Adrenal gland (tissue), 5 donors: ENCODE data around the gene PHF12.
A peak's percentile ranks its signal among the peaks of the same experiment; 100 is the strongest.

Experiments
- CTCF ChIP-seq, 6 experiments: fragments of 450-650 bp in 4 of 6; fragments of 200-600 bp in 2 of 6; sonication (generic) in 1 of 6; IDR thresholded peaks; 1 replicate in 5 of 6; 2 replicates in 1 of 6; pipeline versions ENCODE4 v1.5.1 to v1.8.0; 2016 to 2021; ENCODE audit warnings: antibody characterized with exemption in 6 of 6, mild to moderate bottlenecking in 2 of 6, moderate library complexity in 1 of 6
- POLR2A ChIP-seq, 2 donors: fragments of 450-650 bp; IDR thresholded peaks; one replicate each; pipeline ENCODE4 v1.6.1; 2017; ENCODE audit warnings: antibody characterized with exemption in 2 of 2, mild to moderate bottlenecking in 2 of 2, moderate library complexity in 1 of 2
- donor health status: DM: no; HTN: no; CAD: no.

- TF ChIP-seq CTCF (IDR thresholded peaks at IDR 0.05) = no peak
- peak in 1 of 2 donors; percentile 33 for TF ChIP-seq POLR2A (IDR thresholded peaks at IDR 0.05)
These were observed 49.2 kb downstream of the PHF12 start for GRCh38 chr17:28901866-28902818.
